NCI-H1436 (cell line): ENCODE results near the gene PRDX1.
A peak's percentile ranks its signal among the peaks of the same experiment; 100 is the strongest.
"Not testable (repeated sequence)": the region's sequence is repeated elsewhere in the genome, so short reads cannot be mapped to it uniquely, and the experiment has no call there.

Experiments
- DNase-seq: peaks from one replicate; lab custom pipeline; 2025; lab: John Stamatoyannopoulos, UW

PRDX1 gene

DNA sequence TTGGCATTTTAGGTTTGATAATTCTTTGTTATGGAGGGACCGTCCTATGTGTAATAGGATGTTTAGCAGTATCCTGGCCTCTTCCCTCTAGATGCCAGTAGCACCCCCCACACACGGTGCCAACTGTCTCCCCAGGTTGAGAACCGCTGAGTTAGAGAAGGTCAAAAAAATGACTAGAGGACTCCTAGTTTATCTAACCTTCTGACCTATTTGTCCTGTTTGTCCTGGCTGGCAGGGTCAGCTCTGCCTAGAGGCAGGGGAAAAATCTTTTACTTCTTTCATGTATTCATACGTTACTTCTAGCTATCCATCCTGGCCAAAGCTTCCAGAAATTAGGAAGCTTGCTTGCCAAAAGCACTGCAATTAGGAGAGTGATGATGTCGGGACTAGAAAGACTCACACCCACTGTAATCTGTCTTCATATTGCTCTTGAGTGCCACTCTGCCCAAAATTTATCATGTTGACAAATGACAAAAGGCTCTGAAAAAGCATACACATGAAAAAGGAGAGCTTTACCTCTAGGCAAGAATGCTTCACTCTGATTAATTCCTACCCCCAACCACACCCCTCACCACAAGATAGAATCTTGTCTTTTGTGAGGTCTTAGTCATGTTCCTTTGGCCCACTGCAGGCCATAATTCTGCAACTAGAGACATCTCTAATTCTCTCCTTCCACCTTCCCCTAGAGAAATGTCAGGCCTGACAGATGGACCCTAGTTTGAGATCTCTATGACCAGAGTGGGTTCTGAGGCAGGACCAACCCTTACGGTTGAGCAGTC, 14.5 kb upstream of the PRDX1 start:
- no peak for DNase-seq

GRCh38 chr1:45531873-45532272, 10.2 kb upstream of the PRDX1 start:
- DNase-seq, result no peak

DNA sequence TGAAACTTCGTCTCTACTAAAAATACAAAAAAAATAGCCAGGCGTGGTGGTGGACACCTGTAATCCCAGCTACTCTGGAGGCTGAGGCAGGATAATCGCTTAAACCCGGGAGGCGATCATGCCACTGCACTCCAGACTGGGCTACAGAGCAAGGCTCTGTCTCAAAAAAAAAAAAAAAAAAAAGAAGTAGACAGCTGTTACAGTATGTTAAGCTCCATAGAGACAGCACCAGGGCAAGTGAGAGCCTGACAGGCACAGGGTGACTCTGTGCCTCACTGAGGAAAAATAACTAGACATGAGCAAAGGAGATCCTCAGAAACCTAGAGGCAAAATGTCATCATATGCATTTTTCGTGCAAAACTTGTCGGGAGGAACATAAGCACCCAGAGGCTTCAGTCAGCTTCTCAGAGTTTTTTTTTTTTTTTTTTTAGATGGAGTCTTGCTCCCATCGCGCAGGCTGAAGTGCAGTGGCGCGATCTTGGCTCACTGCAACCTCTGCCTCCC, 9.0 kb upstream of the PRDX1 start:
- no peak for DNase-seq

DNA sequence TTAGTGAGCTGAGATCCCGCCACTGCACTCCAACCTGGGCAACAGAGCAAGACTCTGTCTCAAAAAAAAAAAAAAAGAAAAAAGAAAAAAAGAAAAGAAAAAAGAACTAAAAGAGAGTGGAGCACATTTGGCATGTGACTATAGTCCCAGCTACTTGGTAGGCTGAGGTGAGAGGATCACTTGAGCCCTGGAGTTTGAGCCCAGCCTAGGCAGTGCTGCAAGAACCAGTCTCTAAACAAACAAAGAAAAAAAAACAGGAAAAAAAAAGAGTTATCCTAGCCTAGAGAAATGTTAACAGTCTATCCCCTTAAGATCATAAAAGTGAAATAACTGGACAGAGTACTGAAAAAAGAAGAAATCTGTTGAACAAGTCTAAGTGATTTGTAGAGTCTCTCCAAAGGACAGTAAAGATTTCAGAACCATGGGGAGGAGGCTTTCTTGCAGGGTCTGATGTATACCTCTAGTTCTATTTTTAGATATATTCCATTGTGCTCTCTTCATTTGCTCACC, 4.5 kb upstream of the PRDX1 start:
- no peak for DNase-seq

DNA sequence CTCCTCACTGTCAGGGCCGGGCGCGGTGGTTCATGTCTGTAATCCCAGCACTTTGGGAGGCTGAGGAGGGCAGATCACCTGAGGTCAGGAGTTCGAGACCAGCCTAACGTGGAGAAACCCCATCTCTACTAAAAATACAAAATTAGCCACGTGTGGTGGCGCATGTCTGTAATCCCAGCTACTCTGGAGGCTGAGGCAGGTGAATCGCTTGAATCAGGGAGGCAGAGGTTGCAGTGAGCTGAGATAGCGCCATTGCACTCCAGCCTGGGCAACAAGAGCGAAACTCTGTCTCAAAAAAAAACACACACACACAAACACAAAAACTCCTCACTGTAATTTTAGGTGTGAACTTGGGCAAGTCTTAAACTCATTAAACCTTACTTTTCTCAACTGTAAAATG, 2.3 kb upstream of the PRDX1 start:
- not testable (repeated sequence) for DNase-seq

GRCh38 chr1:45523516-45523915, 1.8 kb upstream of the PRDX1 start:
- not testable (repeated sequence) for DNase-seq

GRCh38 chr1:45522324-45523104, 830 bp upstream of the PRDX1 start:
- DNase-seq, result no peak

DNA sequence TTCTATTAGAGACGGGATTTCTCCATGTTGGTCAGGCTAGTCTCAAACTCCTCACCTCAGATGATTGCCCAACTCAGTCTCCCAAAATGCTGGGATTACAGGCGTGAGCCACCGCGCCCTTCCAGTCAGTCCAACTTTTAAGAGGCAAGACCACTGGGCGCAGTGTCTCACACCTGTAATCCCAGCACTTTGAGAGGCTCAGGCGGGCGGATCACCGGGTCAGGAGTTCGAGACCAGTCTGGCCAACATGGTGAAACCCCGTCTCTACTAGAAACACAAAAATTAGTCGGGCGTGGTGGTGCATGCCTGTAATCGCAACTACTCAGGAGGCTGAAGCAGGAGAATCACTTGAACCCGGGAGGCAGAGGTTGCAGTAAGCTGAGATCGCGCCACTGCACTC, 1.9 kb downstream of the PRDX1 start:
- not testable (repeated sequence) for DNase-seq

GRCh38 chr1:45518910-45519309, 2.8 kb downstream of the PRDX1 start:
- no peak for DNase-seq

DNA sequence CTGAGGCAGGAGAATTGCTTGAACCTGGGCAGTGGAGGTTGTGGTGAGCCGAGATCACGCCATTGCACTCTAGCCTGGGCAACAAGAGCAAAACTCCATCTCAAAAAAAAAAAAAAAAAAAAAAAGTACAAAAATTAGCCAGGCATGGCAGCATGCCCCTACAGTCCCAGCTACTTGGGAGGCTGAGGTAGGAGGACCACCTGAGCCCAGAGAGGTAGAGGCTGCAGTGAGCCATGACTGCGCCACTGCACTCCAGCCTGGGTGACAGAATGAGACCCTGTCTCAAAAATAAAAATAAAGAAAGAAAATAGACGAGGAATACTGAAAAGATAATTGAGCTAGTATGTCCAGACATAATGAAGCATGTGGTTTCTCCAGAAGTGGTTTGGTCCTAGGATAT, 3.3 kb downstream of the PRDX1 start:
- not testable (repeated sequence) for DNase-seq

GRCh38 chr1:45516465-45516864, 5.2 kb downstream of the PRDX1 start:
- DNase-seq, result no peak

GRCh38 chr1:45516036-45516435, 5.6 kb downstream of the PRDX1 start:
- DNase-seq, result no peak

DNA sequence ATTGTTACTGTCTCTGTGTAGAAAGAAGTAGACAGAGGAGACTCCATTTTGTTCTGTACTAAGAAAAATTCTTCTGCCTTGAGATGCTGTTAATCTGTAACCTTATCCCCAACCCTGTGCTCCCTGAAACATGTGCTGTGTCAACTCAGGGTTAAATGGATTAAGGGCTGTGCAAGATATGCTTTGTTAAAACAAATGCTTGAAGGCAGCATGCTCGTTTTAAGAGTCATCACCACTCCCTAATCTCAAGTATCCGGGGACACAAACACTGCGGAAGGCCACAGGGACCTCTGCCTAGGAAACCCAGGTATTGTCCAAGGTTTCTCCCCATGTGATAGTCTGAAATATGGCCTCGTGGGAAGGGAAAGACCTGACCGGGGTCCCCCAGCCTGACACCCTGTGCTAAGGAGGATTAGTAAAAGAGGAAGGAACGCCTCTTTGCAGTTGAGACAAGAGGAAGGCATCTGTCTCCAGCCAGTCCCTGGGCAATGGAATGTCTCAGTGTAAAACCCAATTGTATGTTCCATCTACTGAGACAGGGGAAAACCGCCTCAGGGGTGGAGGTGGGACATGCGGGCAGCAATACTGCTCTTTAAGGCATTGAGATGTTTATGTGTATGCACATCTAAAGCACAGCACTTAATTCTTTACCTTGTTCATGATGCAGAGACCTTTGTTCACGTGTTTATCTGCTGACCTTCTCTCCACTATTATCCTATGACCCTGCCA, 8.0 kb downstream of the PRDX1 start:
- not testable (repeated sequence) for DNase-seq

- peak; percentile 33 for DNase-seq
Measured at GRCh38 chr1:45512641-45513054, 9.0 kb downstream of the PRDX1 start.

DNA sequence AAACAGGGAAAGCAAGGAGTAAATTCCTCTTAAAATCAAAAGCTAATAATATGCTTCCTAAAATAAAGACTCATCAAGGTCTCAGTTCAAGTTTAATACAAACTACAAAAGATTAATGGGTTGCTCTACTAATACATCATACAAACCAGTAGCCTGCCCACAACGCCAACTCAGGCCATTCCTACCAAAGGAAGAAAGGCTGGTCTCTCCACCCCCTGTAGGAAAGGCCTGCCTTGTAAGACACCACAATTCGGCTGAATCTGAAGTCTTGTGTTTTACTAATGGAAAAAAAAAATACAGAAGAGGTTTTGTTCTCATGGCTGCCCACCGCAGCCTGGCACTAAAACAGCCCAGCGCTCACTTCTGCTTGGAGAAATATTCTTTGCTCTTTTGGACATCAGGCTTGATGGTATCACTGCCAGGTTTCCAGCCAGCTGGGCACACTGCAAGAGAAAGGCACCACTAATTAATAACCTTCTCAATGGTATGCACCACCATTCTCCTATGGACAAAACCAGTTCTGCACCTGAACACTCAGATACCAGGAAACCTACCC, 10.6 kb downstream of the PRDX1 start:
- no peak for DNase-seq

GRCh38 chr1:45510036-45510971, 11.4 kb downstream of the PRDX1 start:
- DNase-seq, result no peak

DNA sequence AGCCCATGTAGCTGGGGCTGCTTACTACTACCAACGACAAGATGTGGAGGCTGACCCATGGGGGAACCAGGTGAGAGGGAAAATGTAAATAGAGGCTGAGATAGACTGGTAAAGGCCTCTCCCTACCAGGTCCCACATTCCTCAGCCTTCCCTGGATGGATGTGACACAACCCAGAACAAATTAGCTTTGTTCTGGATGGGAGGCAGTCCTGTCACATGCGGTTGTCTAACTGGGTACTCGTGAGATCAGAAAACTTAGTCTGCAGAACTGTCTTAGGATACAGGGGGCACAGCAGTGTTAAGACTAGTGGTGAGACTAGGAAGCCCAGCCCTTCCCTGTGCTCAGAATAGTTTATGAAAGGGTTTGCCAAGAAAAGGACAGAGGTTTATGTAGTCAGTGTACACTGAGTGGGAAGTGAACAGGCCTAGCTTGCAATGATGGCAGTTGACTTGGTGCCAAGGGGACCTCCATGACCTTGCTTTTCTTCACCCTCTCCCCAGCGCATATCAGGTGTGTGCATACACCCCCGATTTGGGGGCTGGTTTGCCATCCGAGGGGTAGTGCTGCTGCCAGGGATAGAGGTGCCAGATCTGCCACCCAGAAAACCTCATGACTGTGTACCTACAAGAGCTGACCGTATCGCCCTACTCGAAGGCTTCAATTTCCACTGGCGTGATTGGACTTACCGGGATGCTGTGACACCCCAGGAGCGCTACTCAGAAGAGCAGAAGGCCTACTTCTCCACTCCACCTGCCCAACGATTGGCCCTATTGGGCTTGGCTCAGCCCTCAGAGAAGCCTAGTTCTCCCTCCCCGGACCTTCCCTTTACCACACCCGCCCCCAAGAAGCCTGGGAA, 13.2 kb downstream of the PRDX1 start:
- DNase-seq, result no peak

DNA sequence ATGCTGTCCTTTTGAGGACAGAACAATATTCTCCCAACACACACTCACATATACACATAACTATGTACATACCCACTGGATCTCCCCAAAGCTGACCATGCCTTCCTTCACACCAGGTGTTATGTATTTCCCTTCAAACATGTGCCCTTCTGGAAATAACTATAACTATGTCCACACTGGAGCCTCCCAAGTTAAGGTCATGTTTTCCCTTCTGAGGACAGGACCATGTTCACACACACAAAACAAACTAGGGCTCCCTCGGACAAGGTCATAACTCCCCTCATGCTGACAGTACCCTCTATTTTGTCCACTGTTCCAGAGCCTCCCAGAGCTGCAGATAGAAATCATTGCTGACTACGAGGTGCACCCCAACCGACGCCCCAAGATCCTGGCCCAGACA, 13.8 kb downstream of the PRDX1 start:
- DNase-seq, result no peak

DNA sequence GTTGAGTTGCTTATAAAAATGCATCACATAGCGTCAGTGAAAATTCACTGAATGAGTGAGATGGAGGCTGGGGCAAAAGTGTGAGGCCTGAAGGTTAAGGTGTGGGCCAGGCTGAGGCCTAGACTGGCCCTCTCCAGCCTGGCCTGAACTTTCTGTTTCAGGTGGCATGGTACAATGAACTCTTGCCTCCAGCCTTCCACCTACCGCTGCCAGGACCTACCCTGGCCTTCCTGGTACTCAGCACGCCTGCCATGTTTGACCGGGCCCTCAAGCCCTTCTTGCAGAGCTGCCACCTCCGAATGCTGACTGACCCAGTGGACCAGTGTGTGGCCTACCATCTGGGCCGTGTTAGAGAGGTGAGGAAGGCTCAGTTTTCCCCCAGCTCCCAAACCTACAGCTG, 14.5 kb downstream of the PRDX1 start:
- DNase-seq, result no peak
